Stimulated activated CD4-positive, alpha-beta T cell treated with anti-CD3 and anti-CD28 coated beads, Interleukin-4, amount 100 ng/mL, for 24 hours (primary cell): ENCODE measurements around the gene TMEM114.

Source experiments
- DNase-seq: peaks from one replicate; pipeline ENCODE4 v3.0.0-alpha.2; 2020

The TMEM114 gene

DNA sequence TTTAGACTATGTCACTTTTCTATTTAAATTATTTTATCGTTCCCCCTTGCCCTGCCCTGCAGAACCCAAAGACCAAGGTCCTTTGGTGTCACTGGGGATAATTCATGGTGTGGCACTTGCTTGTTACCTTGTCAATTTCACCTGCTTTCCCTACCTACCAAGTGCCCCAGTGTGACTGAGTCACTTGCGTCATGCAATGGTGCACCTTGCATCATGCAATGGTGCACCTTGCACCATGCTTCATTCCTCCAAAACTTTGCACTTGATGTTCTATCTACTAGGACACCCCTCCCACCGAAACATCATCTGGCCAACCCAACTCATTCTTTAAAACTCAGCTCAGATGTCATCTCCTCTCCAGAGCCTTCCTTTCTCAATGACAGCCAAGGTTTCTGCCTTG lies 47.1 kb downstream of the TMEM114 start:
- DNase-seq = no peak

DNA sequence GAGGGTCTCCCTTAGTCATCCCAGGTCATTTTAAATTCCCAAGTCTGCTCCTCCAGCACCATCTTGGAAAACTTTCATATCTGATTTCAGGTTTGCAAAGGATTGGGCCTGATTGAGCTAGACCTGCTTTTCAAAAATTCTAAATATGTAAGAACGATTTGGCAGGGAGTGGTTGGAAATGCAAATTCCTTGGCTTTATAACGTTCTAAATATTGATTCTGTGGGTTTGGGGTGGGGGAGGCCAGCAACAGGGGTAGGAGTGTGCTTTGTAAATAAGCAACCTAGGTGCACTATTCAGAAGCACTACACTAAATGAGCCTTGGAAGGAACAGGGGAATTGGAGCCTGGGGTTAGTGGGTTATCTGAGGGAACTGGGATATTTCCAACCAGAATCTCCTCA lies 47.9 kb downstream of the TMEM114 start:
- no peak for DNase-seq

DNA sequence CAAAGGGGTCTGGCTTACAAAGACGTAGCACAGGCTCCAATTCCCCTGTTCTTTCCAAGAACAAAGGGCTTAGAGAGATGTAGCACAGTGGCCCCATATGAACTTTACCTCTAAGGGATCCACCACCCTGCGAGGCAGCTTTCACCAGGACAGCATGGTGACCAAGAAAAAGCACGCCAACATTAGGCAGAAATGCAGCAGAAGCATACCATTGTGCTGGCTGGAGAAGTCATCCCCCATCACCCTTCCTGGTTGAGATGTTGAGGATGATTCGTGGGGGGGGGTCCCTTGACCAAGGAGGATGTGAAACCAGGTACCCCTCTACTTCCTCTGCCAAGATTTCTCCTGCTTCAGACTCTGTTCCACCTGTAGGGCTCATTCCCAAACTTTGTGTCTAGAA lies 48.4 kb downstream of the TMEM114 start:
- DNase-seq = no peak

DNA sequence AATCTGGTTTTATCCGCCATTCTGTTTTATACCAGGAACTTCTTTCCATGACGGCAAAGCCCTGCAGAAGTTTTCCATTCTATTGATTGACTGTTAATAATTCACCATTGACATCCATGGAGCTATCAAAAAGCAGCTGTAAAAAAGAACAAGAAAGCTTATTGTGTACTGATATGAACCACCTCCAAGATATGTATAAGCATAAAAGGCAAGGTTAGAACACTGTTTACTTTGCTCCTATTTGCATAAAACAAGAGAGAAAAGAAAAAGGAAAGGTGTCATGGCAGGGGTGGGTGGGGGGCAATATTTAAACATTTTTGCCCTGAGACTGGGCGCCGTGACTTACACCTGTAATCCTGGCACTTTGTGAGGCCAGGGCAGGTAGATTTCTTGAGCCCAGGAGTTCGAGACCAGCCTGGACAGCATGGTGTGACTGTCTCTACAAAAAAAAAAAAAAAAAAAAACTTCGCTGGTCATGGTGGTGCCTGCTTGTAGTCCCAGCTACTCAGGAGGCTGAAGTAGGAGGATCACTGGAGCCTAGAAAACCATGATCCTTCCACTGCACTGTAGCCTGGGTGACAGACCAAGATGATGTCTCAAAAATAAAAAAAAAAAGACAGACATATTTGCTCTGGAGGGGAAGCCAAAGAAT lies 52.5 kb downstream of the TMEM114 start:
- DNase-seq = no peak

DNA sequence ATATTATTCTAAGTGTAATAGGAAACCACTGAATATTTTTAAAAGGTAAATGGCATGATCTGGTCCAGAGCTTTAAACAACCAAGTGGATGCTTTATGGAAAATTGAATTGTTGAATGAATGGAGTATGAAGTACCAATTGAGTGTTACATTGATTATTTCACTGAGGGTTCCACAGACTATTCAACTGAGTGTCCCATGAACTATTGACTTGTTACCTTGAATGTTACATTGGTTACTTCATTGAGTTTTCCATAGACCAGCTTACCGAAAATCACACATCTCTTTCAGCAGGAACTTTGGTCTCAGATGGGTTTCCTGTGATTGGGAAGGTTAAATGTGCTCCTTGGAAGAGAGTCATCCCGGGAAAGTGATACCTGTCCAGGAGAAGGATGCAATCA lies 56.8 kb downstream of the TMEM114 start:
- DNase-seq = no peak

- DNase-seq = no peak
Measured at GRCh38 chr16:8530752-8531384, 59.4 kb downstream of the TMEM114 start.

DNA sequence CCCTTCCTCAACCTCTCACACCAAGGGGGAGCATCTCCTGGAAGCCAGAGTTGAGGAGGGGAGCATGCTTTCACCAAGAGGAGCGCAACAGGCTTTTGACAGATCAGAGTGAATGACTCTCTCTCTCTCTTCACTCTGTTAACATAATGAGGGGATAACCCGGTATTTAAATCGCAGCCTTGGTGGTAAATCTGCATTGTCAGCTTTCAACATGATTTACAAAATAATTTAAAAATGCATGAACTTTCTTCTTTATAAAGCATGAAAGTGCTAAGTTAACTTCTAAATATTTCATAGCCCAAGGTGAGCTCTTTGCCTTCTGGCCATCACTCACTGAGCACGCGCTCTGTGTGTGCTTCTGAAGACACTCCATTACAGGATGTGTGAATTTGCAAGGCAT lies 61.8 kb downstream of the TMEM114 start:
- DNase-seq = no peak

DNA sequence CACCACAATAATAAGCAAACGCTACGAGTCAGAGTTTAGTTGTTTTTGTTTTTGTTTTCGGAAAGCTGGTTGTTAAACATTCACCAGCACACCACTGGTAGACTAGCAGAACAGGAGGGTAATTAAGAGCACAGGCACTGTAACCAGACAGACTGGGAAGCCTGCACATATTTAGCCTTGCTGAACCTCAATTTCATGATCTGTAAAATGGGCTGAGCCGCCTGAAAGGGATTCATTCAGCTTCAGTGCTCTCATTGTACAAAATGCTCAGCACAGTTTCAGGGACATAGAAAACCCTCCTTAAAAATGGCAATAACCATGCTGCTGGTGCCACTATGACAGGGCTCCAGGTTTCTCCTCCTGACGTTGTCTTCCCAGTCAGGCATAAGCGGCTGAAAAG lies 66.4 kb downstream of the TMEM114 start:
- no peak for DNase-seq

DNA sequence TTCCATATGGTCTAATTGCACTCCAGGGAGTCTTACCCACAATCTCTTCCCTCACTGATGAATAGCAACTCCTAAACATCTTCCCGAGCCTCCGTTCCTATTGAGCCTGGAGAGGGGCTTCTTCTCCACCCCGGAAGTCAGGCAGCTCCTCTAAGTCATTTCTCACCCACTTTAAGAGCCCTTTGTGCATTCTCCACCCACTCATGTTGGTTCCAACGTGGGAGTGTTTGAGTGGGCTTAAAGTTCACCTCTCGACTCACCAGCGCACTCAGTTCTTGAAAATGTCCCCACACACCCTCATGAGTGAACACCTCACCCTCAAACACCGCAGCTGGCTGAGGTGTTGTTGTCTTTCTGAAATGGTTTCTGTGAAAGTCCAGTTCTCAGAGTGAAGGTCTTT lies 67.6 kb downstream of the TMEM114 start:
- DNase-seq = no peak

GRCh38 chr16:8519643-8520042 lies 70.7 kb downstream of the TMEM114 start:
- DNase-seq = no peak
